Measurements from ENCODE around the gene ZXDC.

DNA sequence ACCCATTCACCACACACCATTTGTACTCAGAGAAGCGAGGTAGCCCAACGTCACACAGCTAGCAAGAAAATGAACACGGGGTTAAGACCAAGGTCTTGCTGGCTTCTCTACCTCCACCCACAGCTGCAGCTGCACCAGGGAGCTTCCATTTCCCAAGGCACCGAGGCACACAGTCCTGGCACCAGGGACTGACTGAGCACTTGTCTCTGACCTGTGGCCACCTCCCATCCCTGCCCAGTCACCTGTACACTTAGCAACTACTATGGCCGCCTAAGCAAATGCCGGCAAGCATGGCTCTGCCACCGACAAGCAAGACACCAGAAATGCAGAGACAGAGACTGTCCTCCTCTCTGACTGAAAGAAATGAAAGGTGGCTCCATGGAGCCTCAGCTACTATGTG is 15.3 kb downstream of the ZXDC start:
- TF ChIP-seq CTCF (optimal IDR thresholded peaks at IDR 0.05 in 1 of 3, IDR thresholded peaks at IDR 0.05 in 1 of 3, conservative IDR thresholded peaks at IDR 0.05 in 1 of 3; ENCODE audit: extremely low read depth in 1 of 3, insufficient read depth in 2 of 3, low read length in 3 of 3): no peak
- TF ChIP-seq EZH2 (IDR thresholded peaks at IDR 0.05; ENCODE audit: low read length): no peak

Data from keratinocyte (primary cell).